ENCODE measurements around the gene PEX14.

PEX14 gene

GRCh38 chr1:10521537-10522157, 46.9 kb downstream of the PEX14 start:
- no peak for DNase-seq

- DNase-seq = no peak
These were observed 47.6 kb downstream of the PEX14 start for GRCh38 chr1:10522322-10522860.

GRCh38 chr1:10525208-10525607, 50.5 kb downstream of the PEX14 start:
- DNase-seq = no peak

- DNase-seq = no peak
These were observed 53.6 kb downstream of the PEX14 start for GRCh38 chr1:10528066-10529014.

GRCh38 chr1:10529091-10529490, 54.3 kb downstream of the PEX14 start:
- no peak for DNase-seq

GRCh38 chr1:10529765-10530164, 55.0 kb downstream of the PEX14 start:
- DNase-seq = no peak

GRCh38 chr1:10530281-10530740, 55.6 kb downstream of the PEX14 start:
- DNase-seq = peak; percentile 21

- DNase-seq = no peak
These were observed 56.2 kb downstream of the PEX14 start for GRCh38 chr1:10530756-10531495.

GRCh38 chr1:10532362-10532761, 57.6 kb downstream of the PEX14 start:
- DNase-seq = no peak

- DNase-seq = no peak
These were observed 59.8 kb downstream of the PEX14 start for GRCh38 chr1:10534519-10534918.

- no peak for DNase-seq
These were observed 61.5 kb downstream of the PEX14 start for GRCh38 chr1:10536133-10536770.

GRCh38 chr1:10537082-10537766, 62.5 kb downstream of the PEX14 start:
- DNase-seq = peak; percentile 77

GRCh38 chr1:10538646-10539355, 64.1 kb downstream of the PEX14 start:
- DNase-seq = no peak

- DNase-seq = no peak
These were observed 64.8 kb downstream of the PEX14 start for GRCh38 chr1:10539411-10540043.

GRCh38 chr1:10540277-10541005, 65.7 kb downstream of the PEX14 start:
- DNase-seq = no peak

- DNase-seq = no peak
These were observed 66.5 kb downstream of the PEX14 start for GRCh38 chr1:10541286-10541685.

GRCh38 chr1:10544239-10544638, 69.5 kb downstream of the PEX14 start:
- no peak for DNase-seq

GRCh38 chr1:10546896-10547295, 72.1 kb downstream of the PEX14 start:
- no peak for DNase-seq

- DNase-seq = no peak
These were observed 75.3 kb downstream of the PEX14 start for GRCh38 chr1:10549904-10550664.

All from NCI-H748 treated with DMSO at 0.1 percent for 48 hours (cell line).